Vagina (tissue), 2 donors: ENCODE data around the gene CCDC169. TPM values are rescaled to one million over a fixed set of nuclear protein-coding genes. Genes with fewer than 3 reads are reported as not detected.

Experiments
- DNase-seq, 2 donors: peaks; one replicate each; pipeline ENCODE4 v3.0.0-alpha.2; 2017; ENCODE audit errors: extremely low spot score in 2 of 2
- H3K27ac ChIP-seq: fragments of 200-600 bp; sonication (generic); one replicate; pipeline ENCODE4 v1.5.1; 2019
- H3K27me3 ChIP-seq: fragments of 200-600 bp; sonication (generic); one replicate; pipeline ENCODE4 v1.5.1; 2019
- H3K36me3 ChIP-seq, 2 donors: fragments of 200-600 bp; sonication (generic); one replicate each; pipeline ENCODE4 v1.5.1; 2017 to 2019
- H3K4me1 ChIP-seq: fragments of 200-600 bp; sonication (generic); one replicate; pipeline ENCODE4 v1.5.1; 2019
- H3K4me3 ChIP-seq, 2 donors: fragments of 200-600 bp; sonication (generic); 1 replicate in 1 of 2; 2 replicates in 1 of 2; pipeline ENCODE4 v1.5.1; 2016 to 2019
- H3K9me3 ChIP-seq: fragments of 200-600 bp; sonication (generic); one replicate; pipeline ENCODE4 v1.5.1; 2019
- POLR2A ChIP-seq, 2 donors: fragments of 450-650 bp; IDR thresholded peaks; one replicate each; pipeline ENCODE4 v1.6.1; 2017; ENCODE audit warnings: antibody characterized with exemption in 2 of 2, mild to moderate bottlenecking in 2 of 2, moderate library complexity in 2 of 2
- POLR2AphosphoS5 ChIP-seq, 2 donors: sonication (generic); formaldehyde crosslinking; IDR thresholded peaks; one replicate each; pipeline ENCODE4 v1.9.0; 2017; ENCODE audit warnings: antibody characterized with exemption in 2 of 2, mild to moderate bottlenecking in 2 of 2, low read depth in 1 of 2; ENCODE audit not compliant: insufficient read depth in 1 of 2
- intact Hi-C: fragments of 100-400 bp; cut with DNase I; formaldehyde crosslinking; loops from one replicate; pipeline ENCODE4 v1.15.1; 2023
- total RNA-seq: library from RNA; depleted of rRNA; stranded (reverse); fragments of >200 nt; gene quantifications from one replicate; pipeline ENCODE4 v1.2.3, GENCODE V29; 2016
- TF ChIP-seq, protein P1 (sequence below), 3 experiments: fragments of 450-650 bp in 2 of 3; fragments of 200-600 bp in 1 of 3; sonication (generic) in 1 of 3; IDR thresholded peaks; one replicate each; pipeline ENCODE4 v1.5.1; 2017 to 2019; ENCODE audit warnings: antibody characterized with exemption in 3 of 3, mild to moderate bottlenecking in 2 of 3, moderate library complexity in 2 of 3

Gene CCDC169
- total RNA-seq = not detected

DNA sequence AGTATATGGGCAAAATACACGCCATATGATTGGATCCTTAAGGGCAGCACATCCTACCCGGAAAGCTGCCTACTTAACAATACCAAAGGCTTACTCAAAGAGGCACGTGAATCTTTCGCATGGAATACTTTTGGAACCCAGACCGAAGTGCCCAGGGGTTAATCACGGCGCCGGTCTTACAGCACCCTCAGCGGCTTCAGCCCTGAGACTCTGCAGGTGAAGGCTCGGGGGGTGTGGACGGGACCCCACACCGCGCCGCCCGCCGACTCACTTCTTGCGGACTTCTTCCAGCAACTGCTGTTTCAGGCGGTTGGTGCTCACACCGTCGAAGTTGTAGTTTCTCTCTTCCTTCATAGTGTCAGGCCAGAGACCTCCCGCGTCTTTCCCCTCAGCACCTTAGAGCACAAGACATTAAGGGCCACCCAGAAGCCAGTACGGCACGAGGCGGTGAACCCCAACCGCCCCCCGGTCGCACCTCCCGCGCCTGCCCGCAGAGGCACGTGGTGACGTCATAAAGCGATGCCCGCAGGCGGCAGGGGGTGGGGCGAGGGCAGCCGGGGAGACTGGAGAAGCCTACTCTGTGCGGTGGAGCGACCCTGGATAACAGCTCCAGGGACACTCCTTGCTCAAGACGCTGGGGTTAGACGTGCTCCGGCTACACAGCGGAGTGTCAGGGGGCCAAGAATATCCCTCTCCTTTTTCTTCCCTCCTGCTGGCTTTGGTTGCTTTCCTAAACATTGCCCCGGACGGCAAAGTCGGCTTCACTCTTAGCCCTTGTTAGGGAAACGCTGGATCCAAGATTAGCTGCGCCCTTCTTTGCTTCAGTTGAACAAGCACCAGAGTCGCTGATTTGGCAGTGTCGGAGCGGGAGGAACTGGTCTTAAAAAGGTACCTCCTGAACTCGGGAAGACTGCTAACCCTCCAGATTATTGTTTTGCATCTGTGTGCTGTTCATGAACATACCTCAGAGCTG is at the start of gene CCDC169:
CCDC169 (minus strand) TSS at position 449 of the 973 bp plus-strand sequence; CDS start at position 354, 95 bp downstream.
- peak in 1 of 2 donors; percentile 90 for DNase-seq
- Histone ChIP-seq H3K4me3 (peak within 1 kb of the TSS; percentile 62 to 70), H3K36me3 (peaks cover 0 to 4% of the 10 kb centered on the region in 2 donors), H3K27me3 (no peaks in the 10 kb centered on the region), H3K9me3 (no peaks in the 10 kb centered on the region), H3K27ac (peak within 1 kb of the TSS; percentile 67), H3K4me1 (peaks cover 18% of the 10 kb centered on the region)
- TF ChIP-seq POLR2A (IDR thresholded peaks at IDR 0.05) = no peak
- peak in 1 of 2 donors; percentile 82 for TF ChIP-seq POLR2AphosphoS5 (IDR thresholded peaks at IDR 0.05; ENCODE audit: insufficient read depth in 1 of 2, low read depth in 1 of 2)
- intact Hi-C loops = loop anchor here (10.0 kb wide), 1 partner anchor 47 kb away; the partner anchor contains the start of gene SPART

DNA sequence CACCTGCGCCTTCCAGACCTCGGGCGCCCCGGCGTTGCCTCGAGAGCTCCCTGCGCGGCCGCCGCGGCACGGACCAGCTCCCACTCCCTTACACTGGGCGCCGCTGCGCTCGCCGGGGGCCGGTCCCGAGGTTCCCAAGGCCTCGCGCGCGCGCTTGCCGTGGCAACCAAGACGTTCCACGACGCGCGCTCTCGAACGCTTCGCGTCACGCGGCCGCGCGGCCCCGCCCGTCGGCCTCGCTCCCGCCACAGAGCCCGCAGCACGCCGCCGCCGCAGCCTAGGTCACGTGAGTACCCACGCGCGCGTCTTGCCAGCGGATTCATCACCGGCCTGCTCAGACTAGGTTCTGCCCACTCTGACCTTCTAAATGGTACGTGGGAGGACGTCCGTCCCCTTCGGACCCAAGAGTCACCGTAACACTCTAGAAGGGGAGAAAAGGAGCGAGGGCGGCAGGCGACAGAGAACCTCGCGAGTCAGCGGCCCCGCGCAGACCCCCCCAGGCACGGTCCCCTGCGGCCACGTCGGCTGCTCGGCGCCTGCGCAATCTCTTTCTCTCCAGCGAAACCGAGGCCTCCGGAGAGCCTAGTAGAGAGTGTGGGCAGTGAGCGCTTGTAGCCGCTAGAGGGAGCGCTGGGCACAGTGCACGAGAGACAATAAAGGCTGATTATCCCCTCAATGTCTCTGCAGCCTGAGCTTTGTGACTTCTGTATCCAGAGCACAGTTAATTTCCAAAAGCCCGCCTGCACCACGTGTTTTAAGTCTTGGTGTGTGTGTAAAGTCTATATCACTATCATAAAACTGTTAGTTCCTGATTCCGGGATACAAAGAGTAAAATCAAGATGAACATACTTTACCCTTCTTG is 48.8 kb upstream of the CCDC169 start, which contains the start of gene SPART:
SPART (minus strand) TSS at position 173 of the 862 bp plus-strand sequence. CDS start 10,564 bp downstream, outside the sequence.
- H3K4me1 ChIP-seq = peaks cover 30% of the 10 kb centered on the region
- TF ChIP-seq POLR2A (IDR thresholded peaks at IDR 0.05) (peak in 1 of 2 donors; percentile 71), POLR2AphosphoS5 (IDR thresholded peaks at IDR 0.05; ENCODE audit: insufficient read depth in 1 of 2, low read depth in 1 of 2) (peak; percentile 87 to 95)
- TF ChIP-seq, protein P1, sequence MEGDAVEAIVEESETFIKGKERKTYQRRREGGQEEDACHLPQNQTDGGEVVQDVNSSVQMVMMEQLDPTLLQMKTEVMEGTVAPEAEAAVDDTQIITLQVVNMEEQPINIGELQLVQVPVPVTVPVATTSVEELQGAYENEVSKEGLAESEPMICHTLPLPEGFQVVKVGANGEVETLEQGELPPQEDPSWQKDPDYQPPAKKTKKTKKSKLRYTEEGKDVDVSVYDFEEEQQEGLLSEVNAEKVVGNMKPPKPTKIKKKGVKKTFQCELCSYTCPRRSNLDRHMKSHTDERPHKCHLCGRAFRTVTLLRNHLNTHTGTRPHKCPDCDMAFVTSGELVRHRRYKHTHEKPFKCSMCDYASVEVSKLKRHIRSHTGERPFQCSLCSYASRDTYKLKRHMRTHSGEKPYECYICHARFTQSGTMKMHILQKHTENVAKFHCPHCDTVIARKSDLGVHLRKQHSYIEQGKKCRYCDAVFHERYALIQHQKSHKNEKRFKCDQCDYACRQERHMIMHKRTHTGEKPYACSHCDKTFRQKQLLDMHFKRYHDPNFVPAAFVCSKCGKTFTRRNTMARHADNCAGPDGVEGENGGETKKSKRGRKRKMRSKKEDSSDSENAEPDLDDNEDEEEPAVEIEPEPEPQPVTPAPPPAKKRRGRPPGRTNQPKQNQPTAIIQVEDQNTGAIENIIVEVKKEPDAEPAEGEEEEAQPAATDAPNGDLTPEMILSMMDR (IDR thresholded peaks at IDR 0.05) = peak; percentile 57 to 98 (median 95)
- no peaks in the 10 kb centered on the region for H3K36me3 ChIP-seq
- intact Hi-C loops = loop anchor here (10.0 kb wide), 1 partner anchor 52 kb away; the partner anchor contains the start of gene CCDC169
- peak within 1 kb of the TSS; percentile 66 to 74 for H3K4me3 ChIP-seq
- peak in 1 of 2 donors; percentile 96 for DNase-seq
- H3K27me3 ChIP-seq = no peaks in the 10 kb centered on the region
- no peaks in the 10 kb centered on the region for H3K9me3 ChIP-seq
- peak within 1 kb of the TSS; percentile 98 for H3K27ac ChIP-seq

DNA sequence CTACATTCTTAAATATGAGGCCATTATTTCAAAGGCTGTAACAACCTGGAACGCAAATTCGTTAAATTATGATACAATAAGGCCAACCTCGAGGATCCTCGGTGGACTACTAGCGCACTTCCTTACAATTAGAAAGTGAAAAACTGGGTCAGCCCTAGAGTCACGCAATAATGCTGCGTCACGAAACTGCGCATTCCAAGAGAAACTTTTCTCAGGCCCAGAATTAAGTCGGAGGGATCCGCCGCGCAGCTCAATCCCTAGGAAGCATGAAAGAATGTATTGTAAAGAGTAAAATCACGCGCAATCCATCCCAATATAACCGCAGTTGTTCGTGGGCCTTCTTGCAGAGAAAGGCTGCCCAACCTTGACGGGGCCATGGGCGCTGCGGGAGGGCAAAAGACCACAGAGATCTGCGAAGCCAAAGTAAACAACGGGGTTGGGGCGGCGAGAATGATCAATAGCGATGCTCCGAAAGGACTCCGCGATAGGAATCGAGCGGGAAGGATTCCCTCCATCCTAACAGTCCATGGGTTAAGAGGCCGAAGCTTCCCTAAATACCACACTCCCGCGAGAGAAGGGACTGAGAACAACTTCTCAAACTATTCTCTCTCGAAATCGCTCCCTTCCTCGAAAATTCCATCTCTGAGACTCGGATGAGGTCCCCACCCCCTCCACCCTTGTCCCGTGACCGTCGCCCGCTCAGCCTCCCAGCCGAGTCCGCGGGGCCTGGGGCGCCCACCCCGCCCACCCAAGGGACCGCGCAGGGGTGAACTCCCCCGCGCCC is 48.0 kb upstream of the CCDC169 start:
- H3K4me3 ChIP-seq = peak overlapping the region; percentile 66 to 74
- TF ChIP-seq, protein P1 (IDR thresholded peaks at IDR 0.05) = no peak
- TF ChIP-seq POLR2A (IDR thresholded peaks at IDR 0.05) (peak in 1 of 2 donors; percentile 67), POLR2AphosphoS5 (IDR thresholded peaks at IDR 0.05; ENCODE audit: insufficient read depth in 1 of 2, low read depth in 1 of 2) (peak; percentile 77 to 90)
- no peaks in the 10 kb centered on the region for H3K9me3 ChIP-seq
- peaks cover 30% of the 10 kb centered on the region for H3K4me1 ChIP-seq
- intact Hi-C loops = loop anchor here (10.0 kb wide), 1 partner anchor 51 kb away; the partner anchor contains the start of gene CCDC169
- no peak for DNase-seq
- H3K27me3 ChIP-seq = no peaks in the 10 kb centered on the region
- no peaks in the 10 kb centered on the region for H3K36me3 ChIP-seq
- peak overlapping the region; percentile 98 for H3K27ac ChIP-seq

DNA sequence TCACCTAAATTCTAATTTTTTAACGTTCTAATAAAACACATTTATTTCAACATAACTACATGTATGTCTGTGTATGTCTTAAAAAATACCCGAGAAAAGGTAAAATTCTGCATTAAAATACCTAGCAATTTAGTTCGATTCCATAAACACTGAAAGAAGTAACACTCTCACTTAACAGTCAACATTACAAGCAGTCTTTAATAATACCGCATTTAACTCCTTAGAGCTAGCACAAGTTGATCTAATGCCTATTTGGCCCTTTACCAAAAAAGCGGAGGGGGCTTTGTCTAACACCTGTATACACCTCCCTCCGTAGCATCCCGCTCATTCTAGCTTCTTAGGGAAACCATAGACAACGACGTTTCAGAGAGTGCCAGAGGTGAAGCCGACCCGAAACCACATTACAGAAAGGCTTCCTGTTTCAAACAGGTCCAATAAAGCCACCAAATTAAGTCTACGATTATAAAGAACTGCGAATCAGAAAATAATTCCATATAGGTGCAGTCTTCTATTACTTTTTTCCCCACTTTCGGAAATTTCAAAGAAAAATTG is 47.3 kb upstream of the CCDC169 start:
- H3K36me3 ChIP-seq = no peaks in the 10 kb centered on the region
- no peak for DNase-seq
- TF ChIP-seq POLR2A (IDR thresholded peaks at IDR 0.05) = no peak
- TF ChIP-seq, protein P1 (IDR thresholded peaks at IDR 0.05) = no peak
- TF ChIP-seq POLR2AphosphoS5 (IDR thresholded peaks at IDR 0.05; ENCODE audit: insufficient read depth in 1 of 2, low read depth in 1 of 2) = no peak
- H3K9me3 ChIP-seq = no peaks in the 10 kb centered on the region
- no peaks in the 10 kb centered on the region for H3K27me3 ChIP-seq
- intact Hi-C loops = loop anchor here (10.0 kb wide), 1 partner anchor 50 kb away; the partner anchor contains the start of gene CCDC169
- peak overlapping the region; percentile 66 to 74 for H3K4me3 ChIP-seq
- peaks cover 32% of the 10 kb centered on the region for H3K4me1 ChIP-seq
- H3K27ac ChIP-seq = peak overlapping the region; percentile 98
